Fibroblast of skin of right biceps (primary cell): Measurements from ENCODE around the gene SHKBP1.

Source experiments
- DNase-seq: peaks from one replicate; pipeline ENCODE4 v3.0.0-alpha.2; 2013

SHKBP1 gene

GRCh38 chr19:40603389-40604170, 26.9 kb downstream of the SHKBP1 start:
- peak; percentile 90 for DNase-seq

- no peak for DNase-seq
These were observed 27.5 kb downstream of the SHKBP1 start for GRCh38 chr19:40604171-40604646.

GRCh38 chr19:40604647-40605215, 28.1 kb downstream of the SHKBP1 start:
- DNase-seq = no peak

GRCh38 chr19:40605216-40605971, 28.7 kb downstream of the SHKBP1 start:
- peak; percentile 44 for DNase-seq

GRCh38 chr19:40607311-40608239, 30.9 kb downstream of the SHKBP1 start:
- no peak for DNase-seq

- no peak for DNase-seq
These were observed 31.6 kb downstream of the SHKBP1 start for GRCh38 chr19:40608240-40608621.

- no peak for DNase-seq
These were observed 32.3 kb downstream of the SHKBP1 start for GRCh38 chr19:40608957-40609356.

GRCh38 chr19:40609561-40610395, 33.1 kb downstream of the SHKBP1 start:
- peak; percentile 77 for DNase-seq

- DNase-seq = no peak
These were observed 33.9 kb downstream of the SHKBP1 start for GRCh38 chr19:40610396-40611064.

GRCh38 chr19:40611096-40611495, 34.4 kb downstream of the SHKBP1 start:
- no peak for DNase-seq

- no peak for DNase-seq
These were observed 35.4 kb downstream of the SHKBP1 start for GRCh38 chr19:40611900-40612698.

GRCh38 chr19:40612831-40613689, 36.4 kb downstream of the SHKBP1 start:
- peak; percentile 42 for DNase-seq

- DNase-seq = peak; percentile 84
These were observed 37.3 kb downstream of the SHKBP1 start for GRCh38 chr19:40613690-40614621.

GRCh38 chr19:40614622-40615411, 38.1 kb downstream of the SHKBP1 start:
- DNase-seq = peak; percentile 97

- no peak for DNase-seq
These were observed 39.5 kb downstream of the SHKBP1 start for GRCh38 chr19:40616178-40616577.

- DNase-seq = no peak
These were observed 40.3 kb downstream of the SHKBP1 start for GRCh38 chr19:40616941-40617340.

- DNase-seq = no peak
These were observed 41.3 kb downstream of the SHKBP1 start for GRCh38 chr19:40617961-40618360.
